CD1c-positive myeloid dendritic cell (primary cell): ENCODE results near the gene TFF1.
"Not testable (repeated sequence)": the region's sequence is repeated elsewhere in the genome, so short reads cannot be mapped to it uniquely, and the experiment has no call there.

ENCODE experiments used
- DNase-seq: peaks from one replicate; pipeline ENCODE4 v3.0.0-alpha.2; 2016; ENCODE audit errors: extremely low spot score

TFF1 gene

DNA sequence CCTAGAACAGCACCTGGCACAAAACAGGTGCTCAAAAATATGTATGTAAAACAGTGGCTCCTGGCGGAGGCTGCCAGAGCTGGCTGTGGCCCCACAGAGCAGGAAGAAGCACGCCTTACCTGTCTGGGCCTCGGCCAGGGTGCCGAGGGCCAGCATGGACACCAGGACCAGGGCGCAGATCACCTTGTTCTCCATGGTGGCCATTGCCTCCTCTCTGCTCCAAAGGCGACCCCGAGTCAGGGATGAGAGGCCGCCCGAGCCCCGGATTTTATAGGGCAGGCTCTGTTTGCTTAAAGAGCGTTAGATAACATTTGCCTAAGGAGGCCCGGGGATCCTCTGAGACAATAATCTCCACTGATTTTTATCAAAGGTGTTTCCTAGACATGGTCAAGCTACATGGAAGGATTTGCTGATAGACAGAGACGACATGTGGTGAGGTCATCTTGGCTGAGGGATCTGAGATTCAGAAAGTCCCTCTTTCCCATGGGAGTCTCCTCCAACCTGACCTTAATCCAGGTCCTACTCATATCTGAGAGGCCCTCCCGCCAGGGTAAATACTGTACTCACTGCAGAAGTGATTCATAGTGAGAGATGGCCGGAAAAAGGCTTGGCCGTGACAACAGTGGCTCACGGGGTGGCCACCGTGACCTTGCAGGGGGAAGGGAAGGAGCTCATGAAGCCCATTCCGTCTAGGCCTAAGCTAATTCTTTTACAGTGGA is at the start of gene TFF1:
Gene TFF1 (minus strand): TSS at position 244 of the 719 bp plus-strand sequence. CDS start 40 bp downstream, at position 204.
- no peak for DNase-seq

DNA sequence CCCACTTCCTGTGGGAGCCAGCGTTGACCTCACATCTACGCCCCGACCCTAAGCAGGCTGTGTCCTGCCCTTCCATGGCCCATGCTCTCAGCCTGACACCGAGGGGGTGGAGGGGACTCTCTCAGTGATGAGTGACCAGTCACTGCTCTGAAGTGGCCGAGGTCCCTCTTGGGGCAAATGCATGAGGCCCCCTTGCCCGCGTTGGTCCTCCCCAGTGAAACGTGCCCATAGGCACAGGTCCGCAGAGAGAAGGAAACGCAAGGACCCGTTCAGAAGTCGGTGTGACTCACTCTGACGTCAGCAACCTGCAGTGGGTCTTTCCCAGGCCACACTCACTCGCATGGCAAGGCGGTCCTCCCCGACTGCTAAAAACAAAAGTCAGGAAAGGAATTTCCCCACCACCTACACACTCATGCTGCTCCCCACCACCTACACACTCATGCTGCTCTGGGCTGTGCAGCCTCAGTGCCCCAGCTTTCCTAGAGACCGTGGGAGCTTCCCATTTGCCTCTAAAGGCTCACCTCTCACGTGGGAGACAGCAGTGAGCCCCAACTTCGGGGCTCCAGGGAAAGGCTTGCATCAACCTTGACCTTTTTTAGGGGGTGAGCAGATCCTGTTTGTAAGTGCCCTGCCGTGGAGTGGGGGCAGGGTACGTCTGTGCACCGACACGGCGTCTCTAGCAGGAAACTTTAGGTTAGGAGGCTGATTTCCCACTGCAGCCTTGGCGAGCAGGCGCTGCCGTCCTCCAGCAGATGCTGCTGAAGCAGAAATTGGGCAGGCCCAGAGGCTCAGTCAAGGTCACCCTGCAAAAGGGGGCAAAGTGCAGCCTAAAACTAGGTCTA is 48.8 kb upstream of the TFF1 start:
- DNase-seq, result peak; percentile 88

DNA sequence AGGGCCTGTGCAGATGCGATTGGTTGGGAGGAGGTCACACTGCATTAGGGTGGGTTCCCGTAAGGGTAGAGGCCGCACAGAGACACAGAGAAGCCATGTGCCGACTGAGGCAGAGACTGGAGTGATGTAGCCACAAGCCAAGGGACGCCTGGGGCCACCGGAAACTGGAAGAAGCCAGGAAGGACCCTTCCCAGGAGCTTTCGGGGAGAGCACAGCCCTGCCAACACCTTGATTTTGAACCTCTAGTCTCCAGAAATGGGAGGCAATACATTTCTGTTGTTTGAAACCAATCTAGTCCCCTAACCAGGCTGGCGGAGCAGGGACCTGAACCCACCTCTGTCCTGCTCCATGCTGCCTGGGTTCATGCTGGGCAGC is 48.2 kb upstream of the TFF1 start:
- no peak for DNase-seq

DNA sequence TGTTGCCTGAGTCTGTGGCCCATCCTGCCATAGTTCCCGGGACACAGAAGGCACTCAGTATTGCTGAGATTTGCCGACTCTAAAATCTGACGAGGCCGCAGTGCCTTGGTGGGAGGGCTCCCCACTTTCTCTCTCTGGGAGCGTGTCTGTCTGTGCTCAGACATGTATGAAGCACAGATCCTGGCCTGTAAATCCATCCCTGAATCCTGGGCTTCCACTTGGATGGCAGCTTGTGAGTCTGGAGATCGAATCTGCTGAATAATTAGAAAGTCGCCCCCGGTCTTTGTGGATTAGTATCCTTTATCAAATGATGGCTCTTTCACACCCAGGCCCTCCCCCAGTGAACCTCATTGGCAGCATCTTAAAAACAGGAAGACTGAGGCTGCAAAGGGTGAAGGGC is 47.7 kb upstream of the TFF1 start:
- DNase-seq, result no peak

DNA sequence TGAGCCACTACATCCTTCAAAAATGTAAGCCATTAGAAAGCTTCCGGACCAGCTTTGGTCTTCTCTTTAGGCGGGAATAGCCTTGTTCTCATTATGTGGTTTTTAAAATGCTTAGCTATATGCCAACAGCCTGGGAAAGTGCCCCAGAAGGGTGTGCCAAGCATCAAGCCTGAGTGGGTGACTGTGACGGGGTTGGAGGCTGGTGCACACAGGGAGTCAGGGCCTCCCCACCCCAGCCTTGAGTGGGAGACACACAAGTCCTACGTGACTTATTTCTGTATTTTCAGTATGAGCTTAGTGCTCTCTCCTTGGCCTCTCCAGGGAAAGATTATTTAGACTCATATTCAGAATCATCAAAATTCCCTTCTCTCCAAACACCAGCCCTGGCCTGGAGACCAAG is 47.2 kb upstream of the TFF1 start:
- DNase-seq, result peak; percentile 12

DNA sequence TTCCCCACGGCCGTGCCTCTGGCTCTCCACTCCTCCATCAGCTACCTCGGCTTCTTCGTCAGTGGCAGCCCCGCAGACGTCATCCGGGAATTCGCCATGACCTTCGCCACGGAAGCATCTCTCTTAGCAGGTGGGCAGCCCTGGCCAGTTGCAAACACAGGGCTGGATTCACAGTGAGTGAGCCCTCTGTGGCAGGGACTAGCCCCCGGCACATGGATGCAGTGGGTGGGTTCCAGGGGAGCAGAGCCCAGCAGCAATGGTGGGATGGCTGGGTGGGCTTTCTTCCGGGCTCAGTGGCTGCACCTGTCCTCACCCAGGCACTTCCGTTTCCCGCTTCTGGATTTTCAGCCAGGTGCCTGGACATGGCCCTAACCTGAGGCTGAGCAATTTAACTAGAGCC is 46.8 kb upstream of the TFF1 start:
- DNase-seq, result no peak

DNA sequence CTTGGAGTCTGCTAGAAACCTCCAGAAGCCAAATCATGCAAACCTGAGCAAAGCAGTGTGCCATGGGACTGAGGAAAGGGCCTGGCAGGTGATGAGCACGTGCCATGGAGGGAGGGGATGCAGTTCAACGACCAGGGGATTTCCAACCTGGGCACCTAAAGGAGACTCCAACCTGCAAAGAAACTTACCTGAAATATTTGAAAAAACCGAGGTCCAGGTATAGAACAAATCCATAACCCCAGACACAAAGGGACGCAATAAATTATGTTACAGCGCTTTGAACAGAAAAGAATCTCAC is 46.2 kb upstream of the TFF1 start:
- DNase-seq, result no peak

DNA sequence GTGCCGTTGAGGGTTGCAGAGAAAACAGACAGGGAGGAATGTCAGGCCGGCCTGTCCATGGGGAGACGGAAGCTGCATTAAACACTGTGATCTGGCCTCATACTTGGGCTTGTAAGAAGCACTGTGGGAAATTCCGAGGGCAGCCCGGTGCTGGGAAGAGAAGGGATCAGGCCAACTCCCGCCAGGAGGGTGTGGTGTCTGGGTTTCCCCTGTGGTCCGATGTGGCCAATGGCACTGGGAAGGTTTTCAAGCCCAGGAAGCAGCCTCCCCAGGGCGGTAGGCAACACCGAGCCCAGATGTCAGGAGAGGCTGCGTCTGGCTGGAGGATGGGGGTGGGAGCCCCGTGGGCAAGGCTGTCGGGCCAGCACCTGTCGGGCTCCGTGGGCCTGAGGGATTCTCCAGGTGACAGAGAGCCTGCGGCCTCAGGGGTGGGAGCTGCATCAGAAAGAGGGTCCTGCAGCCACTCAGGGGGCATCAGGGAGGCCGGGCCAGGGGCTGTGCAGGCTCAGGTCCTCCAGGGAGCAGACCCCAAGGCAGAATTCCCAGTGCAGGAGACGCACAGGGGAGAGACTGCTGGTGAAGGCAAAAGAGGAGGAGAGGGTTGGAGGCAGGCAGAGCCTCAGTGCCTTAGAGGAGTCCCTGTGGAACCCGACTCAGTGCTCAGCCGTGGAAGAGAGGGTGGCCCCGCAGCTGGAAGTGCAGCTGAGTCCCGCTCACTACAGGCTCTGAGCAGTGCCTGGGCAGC is 45.7 kb upstream of the TFF1 start:
- no peak for DNase-seq

DNA sequence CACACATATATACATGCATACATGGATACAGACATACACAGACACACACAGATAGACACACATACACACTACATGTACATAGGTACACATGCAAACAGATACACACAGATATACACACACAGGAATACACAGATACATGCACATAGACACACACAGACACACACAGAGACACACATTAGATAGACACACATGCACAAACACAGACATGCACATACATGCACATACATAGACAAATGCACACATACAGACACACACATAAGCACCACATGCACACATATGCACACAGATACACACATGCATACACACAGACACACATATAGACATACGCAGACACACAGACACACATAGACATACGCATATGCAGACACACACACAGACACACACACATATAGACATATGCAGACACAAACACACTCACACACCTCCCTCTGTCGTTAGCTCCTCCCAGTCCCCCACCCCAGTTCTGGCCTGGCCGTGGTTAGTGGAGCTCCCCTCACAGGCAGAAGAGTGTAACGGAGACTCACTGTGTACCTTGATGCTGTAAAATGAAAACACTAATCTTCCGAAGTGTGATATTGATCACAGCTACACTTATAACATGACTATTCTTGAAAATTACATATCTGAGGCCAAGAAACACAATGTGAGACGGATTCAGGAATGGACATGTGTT is 45.0 kb upstream of the TFF1 start:
- no peak for DNase-seq

DNA sequence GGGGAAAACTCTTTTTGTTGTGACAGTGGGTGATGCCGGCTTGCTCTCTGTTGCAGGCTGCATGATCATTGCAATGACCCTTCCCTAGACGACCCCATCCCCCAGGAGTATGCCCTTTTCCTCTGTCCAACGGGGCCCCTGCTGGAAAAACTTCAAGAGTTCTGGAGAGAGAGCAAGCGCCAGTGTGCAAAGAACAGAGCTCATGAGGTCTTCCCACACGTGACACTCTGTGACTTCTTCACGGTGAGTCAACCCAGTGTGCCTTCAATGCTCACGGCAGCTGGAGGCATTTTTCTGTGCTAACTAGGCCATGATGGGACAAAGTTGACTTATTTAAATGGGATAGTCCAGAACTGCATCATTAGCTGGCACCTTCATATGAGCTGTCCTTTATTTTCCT is 43.0 kb upstream of the TFF1 start:
- no peak for DNase-seq

DNA sequence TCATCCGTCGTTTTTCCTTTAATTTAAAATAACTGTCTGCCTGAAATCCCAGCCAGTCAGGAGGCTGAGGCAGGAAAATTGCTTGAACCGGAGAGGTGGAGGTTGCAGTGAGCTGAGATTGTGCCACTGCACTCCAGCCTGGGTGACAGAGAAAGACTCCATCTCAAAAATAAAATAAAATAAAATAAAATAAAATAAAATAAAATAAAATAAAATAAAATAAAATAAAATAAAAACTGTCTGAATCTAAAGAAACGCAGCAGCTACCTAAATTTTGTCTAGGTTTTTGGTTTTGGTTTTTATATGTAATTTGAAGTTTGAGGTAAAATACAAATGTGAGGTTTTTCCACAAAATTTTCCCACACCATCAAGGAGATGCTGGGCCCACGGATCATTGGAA is 42.4 kb upstream of the TFF1 start:
- DNase-seq, result not testable (repeated sequence)

DNA sequence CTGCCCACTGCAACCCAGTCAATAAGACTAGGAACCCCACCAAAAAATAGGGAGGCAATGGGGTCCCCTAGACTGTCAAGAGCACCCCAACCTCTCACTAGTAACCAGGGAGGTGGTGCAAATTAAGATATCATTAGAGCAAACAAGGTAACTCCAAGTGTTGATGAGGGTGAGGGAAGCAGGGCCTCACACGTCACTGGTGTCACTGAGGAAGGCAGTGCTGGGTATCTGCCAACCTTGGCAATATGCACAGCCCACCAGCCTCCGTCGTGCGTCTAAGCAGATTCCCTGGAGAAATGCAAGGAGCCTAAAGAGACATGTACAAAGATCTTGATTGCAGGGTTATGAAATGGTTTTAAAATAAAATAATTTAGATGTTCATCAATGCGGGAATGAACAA is 41.1 kb upstream of the TFF1 start:
- no peak for DNase-seq

DNA sequence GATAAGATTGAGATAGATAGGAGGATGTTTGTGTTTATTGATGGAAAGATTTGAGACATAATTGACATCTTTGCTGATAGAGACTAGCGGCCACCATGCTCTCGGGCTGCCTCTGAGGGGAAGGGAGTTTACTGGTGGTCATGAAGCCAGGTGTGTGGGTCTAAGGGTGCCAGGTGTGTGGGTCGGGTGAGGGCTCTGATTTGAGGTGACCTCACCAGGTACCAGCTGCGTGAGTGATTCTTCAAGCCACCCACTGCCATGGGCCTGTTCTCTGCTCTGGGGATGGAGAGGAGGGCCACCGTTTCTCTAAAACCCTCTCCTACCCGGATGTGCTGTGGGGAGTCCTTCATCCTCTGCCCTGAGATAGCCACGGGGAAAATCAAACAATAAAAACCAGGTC is 40.5 kb upstream of the TFF1 start:
- no peak for DNase-seq

DNA sequence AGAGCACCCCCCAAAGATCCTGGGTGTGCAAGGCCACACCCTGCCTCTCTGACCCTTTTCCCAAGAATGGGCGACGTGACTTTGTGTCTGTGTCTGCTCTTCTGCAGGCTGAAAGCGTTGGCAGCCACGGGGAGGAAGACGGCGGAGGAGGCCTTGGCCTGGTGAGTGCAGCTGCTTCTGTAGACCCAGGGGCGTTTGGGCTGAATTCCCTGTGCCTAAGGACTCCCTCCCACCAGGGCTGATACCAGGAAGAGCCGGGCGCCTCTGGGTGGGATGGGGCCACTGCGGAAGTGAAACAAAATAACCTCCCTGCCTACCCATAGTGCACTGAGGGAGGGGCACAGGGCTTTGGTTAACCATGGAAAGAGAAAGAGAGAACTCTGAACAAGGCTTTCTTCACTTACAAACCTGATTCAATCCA is 39.9 kb upstream of the TFF1 start:
- peak; percentile 79 for DNase-seq

DNA sequence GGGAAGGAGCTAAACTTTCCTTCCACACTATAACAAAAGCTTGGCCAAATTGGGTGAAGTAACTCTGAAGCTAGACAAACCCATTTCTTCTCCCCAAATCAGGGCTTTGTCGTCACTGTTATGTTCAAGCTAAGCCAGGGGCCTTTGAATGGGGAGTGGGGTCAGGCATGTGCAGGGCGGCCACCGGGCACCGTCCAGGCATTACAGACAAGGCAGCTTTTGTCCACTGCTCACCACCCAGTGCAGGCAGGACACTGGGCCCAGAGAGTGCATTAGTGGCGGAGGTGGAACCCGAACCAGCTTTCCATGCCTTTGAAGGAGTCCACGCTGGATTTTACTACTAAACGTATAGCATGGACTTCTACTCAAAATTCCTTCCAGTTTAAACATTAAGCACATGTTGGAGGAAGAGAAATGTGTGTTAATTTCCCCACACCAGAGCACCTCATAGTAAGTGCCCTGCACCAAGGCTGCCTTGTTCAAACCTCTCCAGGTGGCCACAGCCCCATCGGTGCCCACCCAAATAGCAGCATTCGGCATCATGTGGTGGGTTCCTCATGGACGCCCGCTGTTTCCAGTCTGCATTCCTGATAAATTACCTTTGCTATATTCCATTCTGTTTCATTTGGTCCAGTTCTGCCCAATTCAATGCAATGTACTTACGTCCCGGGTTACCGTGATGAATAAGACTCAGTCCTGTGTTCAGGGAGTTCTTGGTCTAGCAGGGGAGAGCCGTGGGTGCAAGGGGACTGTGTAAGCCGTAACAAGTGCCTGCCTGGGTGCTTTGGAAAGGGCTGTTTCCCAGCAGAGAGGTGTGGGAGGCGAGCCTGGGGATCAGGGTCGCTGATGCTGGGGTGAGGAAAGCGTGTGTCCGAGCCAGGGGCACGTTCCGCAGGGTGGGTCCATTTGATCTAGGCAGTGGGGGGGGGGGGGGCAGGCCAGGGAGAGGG is 39.0 kb upstream of the TFF1 start:
- no peak for DNase-seq

DNA sequence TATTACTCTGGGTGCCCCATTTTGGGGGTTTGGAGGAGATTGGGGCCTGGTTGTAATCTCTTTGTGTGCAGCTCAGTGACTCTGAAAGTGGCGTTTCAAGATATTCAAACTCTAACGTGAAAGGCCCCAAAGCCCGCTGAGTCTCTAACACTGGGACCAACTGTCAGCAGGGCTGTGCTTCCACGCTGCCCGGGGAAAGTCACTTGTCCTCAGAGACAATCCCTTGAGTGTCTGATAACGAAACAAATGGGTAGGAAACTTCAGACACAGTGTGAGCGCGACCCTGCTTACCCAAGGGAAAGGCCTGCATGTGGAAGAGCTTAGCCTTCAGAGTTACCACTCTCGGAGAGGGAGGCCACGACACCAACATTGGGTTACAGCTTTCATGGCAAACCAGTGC is 38.2 kb upstream of the TFF1 start:
- no peak for DNase-seq

DNA sequence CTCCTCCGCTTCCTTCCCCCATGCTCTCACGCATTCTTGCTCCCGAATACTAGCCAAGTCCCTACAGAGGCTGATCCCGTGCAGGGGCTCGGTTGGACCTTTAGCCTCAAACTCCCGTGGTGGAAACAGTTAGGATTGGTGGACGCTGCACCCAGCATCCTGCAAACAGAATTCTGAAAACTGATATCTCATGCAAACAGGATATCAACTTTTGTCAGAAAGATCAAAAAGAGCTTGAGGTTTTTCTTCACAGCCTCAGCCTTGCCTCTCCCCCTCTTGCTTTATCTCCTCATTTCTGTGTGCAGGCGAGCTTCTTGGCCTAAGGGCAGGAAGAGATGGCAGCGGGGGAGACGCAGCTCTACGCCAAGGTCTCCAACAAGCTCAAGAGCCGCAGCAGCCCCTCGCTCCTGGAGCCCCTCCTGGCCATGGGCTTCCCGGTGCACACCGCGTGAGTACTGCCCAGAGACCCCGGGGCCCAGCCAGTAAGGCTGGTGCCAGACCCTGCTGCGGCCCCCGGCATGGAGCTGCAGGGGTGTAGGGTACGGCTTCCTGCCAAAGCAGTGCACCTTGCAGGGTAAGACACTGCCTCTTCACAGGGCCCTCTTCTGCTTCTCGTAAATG is 37.4 kb upstream of the TFF1 start, which contains the start of gene UBASH3A:
Gene UBASH3A (plus strand): TSS at position 292 of the 621 bp plus-strand sequence. CDS start 44 bp downstream, at position 336.
- no peak for DNase-seq

DNA sequence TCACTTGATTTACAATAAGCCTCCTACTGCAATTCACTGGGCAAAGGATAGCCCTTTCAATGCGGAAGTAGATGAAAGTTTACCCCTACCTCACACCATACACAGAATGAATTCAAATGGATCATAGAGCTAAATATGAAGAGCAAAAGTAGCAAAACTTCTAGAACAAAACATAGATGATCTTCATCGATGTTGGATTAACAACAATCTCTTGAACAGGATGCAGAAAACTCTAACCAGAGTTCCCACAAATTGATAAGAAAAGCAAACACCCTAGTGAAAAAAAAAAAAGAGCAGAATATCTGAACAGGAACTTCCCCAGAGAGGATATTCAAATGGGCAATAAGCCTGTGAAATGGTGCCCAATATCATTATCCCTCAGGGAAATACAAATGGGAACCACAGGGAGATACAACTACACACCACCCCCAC is 35.5 kb upstream of the TFF1 start:
- DNase-seq, result no peak

DNA sequence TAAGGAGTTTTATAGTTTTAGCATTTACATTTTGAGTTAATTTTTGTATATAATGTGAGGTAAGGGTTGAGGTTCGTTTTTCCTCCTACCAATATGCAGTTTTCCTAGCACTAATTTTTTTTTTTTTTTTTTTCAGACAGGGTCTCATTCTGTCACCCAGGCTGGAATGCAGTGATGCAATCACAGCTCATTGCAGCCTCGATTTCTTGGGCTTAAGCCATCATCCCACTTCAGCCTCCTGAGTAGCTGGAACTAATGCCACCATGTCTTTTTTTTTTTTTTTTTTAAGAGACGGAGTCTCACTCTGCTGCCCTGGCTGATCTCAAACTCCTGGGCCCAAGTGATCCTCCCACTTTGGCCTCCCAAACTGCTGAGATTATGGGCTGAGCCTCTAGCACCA is 34.8 kb upstream of the TFF1 start:
- DNase-seq, result no peak

DNA sequence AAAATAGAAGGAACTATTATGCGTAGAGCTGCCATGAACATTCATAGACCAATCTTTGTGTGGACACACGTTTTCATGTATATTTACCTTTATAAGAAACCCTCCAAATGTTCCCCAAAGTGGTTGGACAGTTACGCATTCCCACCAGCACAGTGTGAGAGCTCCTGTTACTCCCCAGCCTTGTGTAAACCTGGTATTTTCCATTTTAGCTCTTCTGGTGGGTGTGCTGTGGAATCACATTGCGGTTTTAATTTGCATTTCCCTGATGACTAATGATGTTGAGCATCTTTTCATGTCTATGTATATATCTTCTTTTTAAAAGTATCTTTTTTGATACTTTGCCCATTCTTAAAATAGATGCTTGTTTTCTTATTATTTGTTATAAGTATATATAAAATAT is 34.2 kb upstream of the TFF1 start:
- no peak for DNase-seq
